ENCODE results near the gene BBLN. TPM values are rescaled to one million over a fixed set of nuclear protein-coding genes. Genes with fewer than 3 reads are reported as not detected.

BBLN gene
- total RNA-seq, 1 experiment from 2014 or later: 48.5 TPM

- Histone ChIP-seq H3K27ac (ENCODE audit: low read length) (no peak overlapping the region), H3K27me3 (ENCODE audit: control insufficient read depth, insufficient read depth, low read length) (no peaks in the 10 kb centered on the region), H3K4me3 (ENCODE audit: low read depth in 2 of 2, low read length in 2 of 2) (no peak overlapping the region), H3K9me3 (ENCODE audit: control insufficient read depth, insufficient read depth, low read depth, low read length) (no peaks in the 10 kb centered on the region), H3K36me3 (ENCODE audit: control insufficient read depth, insufficient read depth, low read length) (peaks cover 2% of the 10 kb centered on the region; the same call in 1 of the 2 replicates), H3K4me1 (ENCODE audit: control insufficient read depth, insufficient read depth, low read length) (no peaks in the 10 kb centered on the region)
- ChIA-PET POLR2A (no interaction called here), CTCF (no interaction called here)
- TF ChIP-seq CTCF (IDR thresholded peaks at IDR 0.05) (no peak), REST (IDR thresholded peaks at IDR 0.05; ENCODE audit: insufficient read depth in 1 of 2, low read depth in 2 of 2, low read length in 1 of 2) (no peak), POLR2AphosphoS5 (IDR thresholded peaks at IDR 0.05; ENCODE audit: low read depth, low read length) (no peak), TCF7L2 (IDR thresholded peaks at IDR 0.05; ENCODE audit: low read depth, low read length) (no peak)
- TSS peak; percentile 64 for BruUV-seq (replicated peaks)
- ATAC-seq: no peak
- in situ Hi-C loops (cut with HindIII; ENCODE audit: low pct_unique_long_range_greater_than_20kb, low sequenced_read_pairs) (no loop called here), intact Hi-C loops (cut with micrococcal nuclease; ENCODE audit: unreplicated experiment) (no loop called here)
- no peak for DNase-seq (ENCODE audit: low read depth, low spot score)
Observed at GRCh38 chr9:128175102-128175563, 15.1 kb downstream of the BBLN start.

- Histone ChIP-seq H3K4me1 (ENCODE audit: control insufficient read depth, insufficient read depth, low read length) (no peaks in the 10 kb centered on the region), H3K27me3 (ENCODE audit: control insufficient read depth, insufficient read depth, low read length) (no peaks in the 10 kb centered on the region), H3K4me3 (ENCODE audit: low read depth in 2 of 2, low read length in 2 of 2) (no peak overlapping the region), H3K9me3 (ENCODE audit: control insufficient read depth, insufficient read depth, low read depth, low read length) (no peaks in the 10 kb centered on the region), H3K36me3 (ENCODE audit: control insufficient read depth, insufficient read depth, low read length) (peaks cover 2% of the 10 kb centered on the region; the same call in 1 of the 2 replicates), H3K27ac (ENCODE audit: low read length) (no peak overlapping the region)
- no TSS peak for BruUV-seq (replicated peaks)
- ATAC-seq: no peak
- intact Hi-C loops (cut with micrococcal nuclease; ENCODE audit: unreplicated experiment) (no loop called here), in situ Hi-C loops (cut with HindIII; ENCODE audit: low pct_unique_long_range_greater_than_20kb, low sequenced_read_pairs) (no loop called here)
- no peak for DNase-seq (ENCODE audit: low read depth, low spot score)
- POLR2A ChIA-PET: no interaction called here
- no peak for TF ChIP-seq REST (IDR thresholded peaks at IDR 0.05; ENCODE audit: insufficient read depth in 1 of 2, low read depth in 2 of 2, low read length in 1 of 2)
- no peak for TF ChIP-seq POLR2AphosphoS5 (IDR thresholded peaks at IDR 0.05; ENCODE audit: low read depth, low read length)
- TF ChIP-seq TCF7L2 (IDR thresholded peaks at IDR 0.05; ENCODE audit: low read depth, low read length): no peak
- TF ChIP-seq CTCF (IDR thresholded peaks at IDR 0.05): no peak
- no peak for TF ChIP-seq SIN3A (IDR thresholded peaks at IDR 0.05; ENCODE audit: borderline replicate concordance, insufficient read depth, low read depth, low read length)
- CTCF ChIA-PET: no interaction called here
Observed at GRCh38 chr9:128175726-128176125, 15.7 kb downstream of the BBLN start.

All from Panc1 (cell line).